CD8-positive, alpha-beta memory T cell (primary cell): ENCODE data around the gene SARNP. TPM values are rescaled to one million over a fixed set of nuclear protein-coding genes. Genes with fewer than 3 reads are reported as not detected.

Experiments used
- CTCF ChIA-PET: fragments of 350-600 bp; sonication (Branson Sonifier 250); formaldehyde crosslinking; loops from one replicate; lab custom pipeline; 2021; ENCODE audit warnings: antibody characterized with exemption; lab: Charles Lee
- POLR2A ChIA-PET: fragments of 350-600 bp; sonication (Branson Sonifier 250); formaldehyde crosslinking; loops from one replicate; lab custom pipeline; 2021; ENCODE audit warnings: antibody characterized with exemption; lab: Charles Lee
- DNase-seq, 5 donors: peaks; one replicate each; pipeline versions ENCODE4 v3.0.0 to v3.0.0-alpha.2; 2020 to 2022; ENCODE audit warnings: mixed read lengths in 1 of 5
- H3K27ac ChIP-seq: one replicate; pipeline ENCODE4 v1.7.0; 2013; ENCODE audit warnings: low read depth, mild to moderate bottlenecking, low read length, moderate library complexity
- H3K27me3 ChIP-seq: 2 replicates; pipeline ENCODE4 v1.7.0; 2013; ENCODE audit warnings: low read length, mild to moderate bottlenecking; ENCODE audit not compliant: insufficient read depth, poor library complexity, severe bottlenecking
- H3K36me3 ChIP-seq: 2 replicates; pipeline ENCODE4 v1.7.0; 2013; ENCODE audit warnings: mild to moderate bottlenecking, low read length, moderate library complexity; ENCODE audit not compliant: insufficient read depth
- H3K4me1 ChIP-seq: 2 replicates; pipeline ENCODE4 v1.7.0; 2013; ENCODE audit warnings: mild to moderate bottlenecking, low read length, moderate library complexity; ENCODE audit not compliant: insufficient read depth
- H3K4me3 ChIP-seq: 2 replicates; pipeline ENCODE4 v1.7.0; 2013; ENCODE audit warnings: mild to moderate bottlenecking, low read length
- H3K9me3 ChIP-seq: 2 replicates; pipeline ENCODE4 v1.7.0; 2013; ENCODE audit warnings: mild to moderate bottlenecking, low read length
- H3K27ac Mint-ChIP-seq, 8 donors: one replicate each; pipeline ENCODE4 v1.8.0; 2020 to 2021; ENCODE audit warnings: mixed read lengths in 8 of 8, mild to moderate bottlenecking in 6 of 8, inconsistent platforms in 3 of 8, moderate library complexity in 3 of 8
- H3K27me3 Mint-ChIP-seq, 2 donors: one replicate each; pipeline ENCODE4 v1.8.0; 2020 to 2021; ENCODE audit warnings: mixed read lengths in 2 of 2, mild to moderate bottlenecking in 1 of 2, moderate library complexity in 1 of 2
- H3K36me3 Mint-ChIP-seq, 3 donors: one replicate each; pipeline ENCODE4 v1.8.0; 2020 to 2021; ENCODE audit warnings: mixed read lengths in 3 of 3, inconsistent platforms in 1 of 3, mild to moderate bottlenecking in 1 of 3
- H3K4me1 Mint-ChIP-seq, 3 donors: one replicate each; pipeline ENCODE4 v1.8.0; 2020 to 2021; ENCODE audit warnings: mixed read lengths in 3 of 3, inconsistent platforms in 1 of 3, mild to moderate bottlenecking in 1 of 3
- H3K4me3 Mint-ChIP-seq, 7 donors: one replicate each; pipeline ENCODE4 v1.8.0; 2020 to 2021; ENCODE audit warnings: mixed read lengths in 7 of 7, mild to moderate bottlenecking in 6 of 7, moderate library complexity in 4 of 7, inconsistent platforms in 2 of 7
- H3K9me3 Mint-ChIP-seq, 5 donors: one replicate each; pipeline ENCODE4 v1.8.0; 2020 to 2022; ENCODE audit warnings: mixed read lengths in 5 of 5, mild to moderate bottlenecking in 3 of 5, moderate library complexity in 2 of 5, inconsistent platforms in 1 of 5
- polyA plus RNA-seq: library from polyadenylated mRNA; unstranded; fragments of 300-500 nt; fragmentation: Illumina TruSeq; gene quantifications from one replicate; pipeline ENCODE4 v1.2.3, GENCODE V29; 2021
- total RNA-seq, 2 experiments: library from RNA; stranded (reverse); gene quantifications; one replicate each; pipeline ENCODE4 v1.2.3, GENCODE V29; 2021

SARNP gene
- total and polyA plus RNA-seq, 3 experiments from 2014 or later, result 89.7 to 109 (median 103) TPM

DNA sequence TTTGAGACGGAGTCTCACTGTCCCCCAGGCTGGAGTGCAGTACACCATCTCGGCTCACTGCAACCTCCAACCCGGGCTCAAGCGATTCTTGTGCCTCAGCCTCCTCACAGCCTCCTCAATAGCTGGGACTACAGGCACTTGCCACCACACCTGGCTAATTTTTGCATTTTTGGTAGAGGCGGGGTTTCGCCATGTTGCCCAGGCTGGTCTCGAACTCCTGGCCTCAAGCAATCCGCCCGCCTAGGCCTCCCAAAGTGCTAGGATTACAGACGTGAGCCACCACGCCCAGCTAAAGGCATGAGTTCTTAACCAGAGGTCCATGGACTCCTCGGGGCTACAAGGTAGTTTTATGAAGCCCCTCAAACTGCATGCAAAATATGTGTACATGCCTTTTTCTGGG lies 2.1 kb downstream of the SARNP start:
- H3K4me3 ChIP-seq, result no peak overlapping the region
- no peak overlapping the region for H3K27ac Mint-ChIP-seq
- no peak for DNase-seq
- no peaks in the 10 kb centered on the region for H3K9me3 ChIP-seq
- H3K36me3 Mint-ChIP-seq, result peaks cover 0 to 56% (median 10%) of the 10 kb centered on the region in 3 donors
- H3K4me3 Mint-ChIP-seq, result peak overlapping the region in 1 of 7 donors; percentile 66
- H3K9me3 Mint-ChIP-seq, result no peaks in the 10 kb centered on the region
- no peaks in the 10 kb centered on the region for H3K27me3 Mint-ChIP-seq
- no peak overlapping the region for H3K27ac ChIP-seq
- peaks cover 16% of the 10 kb centered on the region for H3K36me3 ChIP-seq
- H3K4me1 Mint-ChIP-seq, result peaks cover 42 to 57% (median 49%) of the 10 kb centered on the region in 3 donors
- no peaks in the 10 kb centered on the region for H3K27me3 ChIP-seq
- POLR2A ChIA-PET, result no interaction called here
- CTCF ChIA-PET, result no interaction called here
- H3K4me1 ChIP-seq, result peaks cover 39% of the 10 kb centered on the region

DNA sequence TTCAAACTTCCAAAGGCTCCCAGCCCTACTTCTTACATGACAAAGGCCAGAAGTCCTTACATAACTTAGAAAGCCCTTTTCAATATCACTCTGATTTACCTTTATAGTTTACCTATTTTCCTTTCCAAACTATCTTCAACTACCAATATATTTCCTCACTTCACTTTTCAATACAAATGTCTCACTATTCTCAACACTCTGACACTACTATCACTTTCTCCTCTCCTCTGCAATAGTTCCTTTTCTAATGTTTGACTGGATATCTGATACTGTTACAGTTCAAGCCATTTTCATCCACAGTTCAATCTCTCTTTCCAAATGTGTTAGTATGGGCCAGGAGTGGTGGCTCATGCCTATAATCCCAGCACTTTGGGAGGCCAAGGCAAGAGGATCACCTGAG lies 3.3 kb downstream of the SARNP start:
- H3K4me3 Mint-ChIP-seq, result peak overlapping the region in 2 of 7 donors; percentile 1 to 13
- Histone ChIP-seq H3K9me3 (no peaks in the 10 kb centered on the region), H3K36me3 (peaks cover 5% of the 10 kb centered on the region), H3K27ac (no peak overlapping the region), H3K27me3 (no peaks in the 10 kb centered on the region), H3K4me3 (no peak overlapping the region), H3K4me1 (peaks cover 36% of the 10 kb centered on the region)
- H3K36me3 Mint-ChIP-seq, result peaks cover 0 to 51% (median 7%) of the 10 kb centered on the region in 3 donors
- peak overlapping the region in 5 of 8 donors; percentile 4 to 93 (median 20) for H3K27ac Mint-ChIP-seq
- ChIA-PET POLR2A (no interaction called here), CTCF (interaction anchor here (1.5 kb wide), 1 partner anchor 16 kb away, joined by 3 read pairs; no protein-coding TSS in a partner anchor)
- H3K4me1 Mint-ChIP-seq, result peaks cover 47 to 66% (median 52%) of the 10 kb centered on the region in 3 donors
- H3K27me3 Mint-ChIP-seq, result no peaks in the 10 kb centered on the region
- no peak for DNase-seq
- no peaks in the 10 kb centered on the region for H3K9me3 Mint-ChIP-seq

DNA sequence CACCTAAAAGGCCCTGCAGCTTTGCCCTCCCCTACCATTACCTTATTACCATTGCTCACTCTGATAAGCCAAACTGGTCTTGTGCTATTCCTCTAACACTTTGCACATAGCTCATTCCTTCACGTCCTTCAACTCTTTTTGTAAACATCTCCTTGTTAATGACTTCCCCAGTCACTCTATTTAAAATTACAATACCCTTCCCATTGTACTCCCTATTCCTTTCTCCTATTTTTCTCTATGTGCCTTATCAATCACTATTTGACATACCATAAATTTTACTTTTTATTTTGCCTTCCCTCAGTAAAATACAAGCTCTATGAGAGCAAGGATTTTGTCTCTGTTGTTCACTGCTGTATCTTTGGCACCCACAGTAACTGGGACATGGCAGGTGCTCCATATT lies 5.4 kb downstream of the SARNP start:
- peak overlapping the region in 6 of 8 donors; percentile 1 to 76 (median 27) for H3K27ac Mint-ChIP-seq
- peaks cover 26% of the 10 kb centered on the region for H3K4me1 ChIP-seq
- POLR2A ChIA-PET, result interaction anchor here (1.1 kb wide), 1 partner anchor 17 kb away, joined by 3 read pairs; the partner anchor contains the start of gene DNAJC14

DNA sequence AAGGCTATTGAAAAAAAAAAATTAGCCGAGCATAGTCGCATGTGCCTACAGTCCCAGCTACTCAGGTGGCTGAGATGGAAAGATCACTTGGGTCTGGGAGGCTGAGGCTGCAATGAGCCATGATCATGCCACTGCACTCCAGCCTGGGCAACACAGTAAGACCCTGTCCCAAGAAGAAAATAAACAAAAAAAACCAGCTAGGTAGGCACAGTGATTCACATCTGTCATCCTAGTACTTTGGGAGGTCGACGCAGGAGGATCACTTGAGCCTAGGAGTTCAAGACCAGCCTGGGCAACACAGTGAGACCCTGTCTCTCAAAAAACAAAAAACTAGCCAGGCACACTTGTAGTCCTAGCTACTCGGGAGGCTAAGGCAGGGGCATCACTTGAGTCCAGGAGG lies 8.2 kb downstream of the SARNP start:
- no peak for DNase-seq
- Histone ChIP-seq H3K4me3 (no peak overlapping the region), H3K27me3 (no peaks in the 10 kb centered on the region), H3K27ac (no peak overlapping the region), H3K9me3 (no peaks in the 10 kb centered on the region), H3K36me3 (peaks cover 5% of the 10 kb centered on the region), H3K4me1 (peaks cover 7% of the 10 kb centered on the region)
- Mint-ChIP-seq H3K4me1 (peaks cover 39 to 57% (median 46%) of the 10 kb centered on the region in 3 donors), H3K4me3 (no peak overlapping the region), H3K36me3 (peaks cover 0 to 62% (median 6%) of the 10 kb centered on the region in 3 donors), H3K27me3 (no peaks in the 10 kb centered on the region), H3K9me3 (no peaks in the 10 kb centered on the region), H3K27ac (peak overlapping the region in 1 of 8 donors; percentile 73)
- CTCF ChIA-PET, result interaction anchor here (1.0 kb wide), 1 partner anchor 131 kb away, joined by 5 read pairs; no protein-coding TSS in a partner anchor
- POLR2A ChIA-PET, result interaction anchor here (0.5 kb wide), 1 partner anchor 20 kb away, joined by 3 read pairs; the partner anchor contains the start of gene DNAJC14

More for the DNA sequence above, 5.4 kb downstream of the SARNP start:
- peaks cover 5% of the 10 kb centered on the region for H3K36me3 ChIP-seq
- Mint-ChIP-seq H3K4me1 (peaks cover 46 to 70% (median 49%) of the 10 kb centered on the region in 3 donors), H3K27me3 (no peaks in the 10 kb centered on the region), H3K4me3 (peak overlapping the region in 1 of 7 donors; percentile 23), H3K9me3 (no peaks in the 10 kb centered on the region), H3K36me3 (peaks cover 0 to 62% (median 7%) of the 10 kb centered on the region in 3 donors)
- H3K9me3 ChIP-seq, result no peaks in the 10 kb centered on the region
- no peak for DNase-seq
- H3K4me3 ChIP-seq, result no peak overlapping the region
- no peak overlapping the region for H3K27ac ChIP-seq
- H3K27me3 ChIP-seq, result no peaks in the 10 kb centered on the region
- CTCF ChIA-PET, result interaction anchor here (1.4 to 1.8 kb wide), 2 partner anchors 11 to 13 kb away, joined by 3 to 4 read pairs; no protein-coding TSS in a partner anchor

DNA sequence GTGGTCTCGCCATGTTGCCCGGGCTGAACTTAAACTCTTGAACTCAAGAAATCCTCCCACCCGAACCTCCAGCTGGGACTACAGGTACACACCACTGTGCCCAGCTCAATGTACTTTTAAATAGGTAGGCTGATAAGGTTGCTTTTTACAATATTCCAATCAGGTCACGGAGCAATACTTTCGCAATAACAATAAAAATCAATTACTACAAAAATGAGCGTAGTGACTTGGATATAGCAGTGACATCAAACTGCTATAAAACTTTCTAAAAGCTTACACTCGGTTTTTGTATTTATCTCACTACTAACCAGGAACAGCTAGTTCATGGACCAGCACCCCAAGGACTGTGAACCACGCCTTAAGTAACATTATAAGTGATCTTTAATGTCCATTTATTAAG lies 10.5 kb downstream of the SARNP start:
- H3K27me3 ChIP-seq, result no peaks in the 10 kb centered on the region
- H3K4me3 ChIP-seq, result no peak overlapping the region
- H3K4me1 ChIP-seq, result no peaks in the 10 kb centered on the region
- peaks cover 5% of the 10 kb centered on the region for H3K36me3 ChIP-seq
- POLR2A ChIA-PET, result interaction anchor here (0.5 to 0.6 kb wide), 2 partner anchors 140 to 148 kb away, joined by 3 to 5 read pairs; no protein-coding TSS in a partner anchor
- CTCF ChIA-PET, result interaction anchor here (0.7 kb wide), 1 partner anchor 12 kb away, joined by 3 read pairs; no protein-coding TSS in a partner anchor
- H3K27ac ChIP-seq, result no peak overlapping the region
- Mint-ChIP-seq H3K4me3 (no peak overlapping the region), H3K4me1 (peaks cover 26 to 47% (median 37%) of the 10 kb centered on the region in 3 donors), H3K27ac (peak overlapping the region in 1 of 8 donors; percentile 69), H3K36me3 (peaks cover 0 to 63% (median 5%) of the 10 kb centered on the region in 3 donors), H3K9me3 (no peaks in the 10 kb centered on the region), H3K27me3 (no peaks in the 10 kb centered on the region)
- DNase-seq, result no peak
- H3K9me3 ChIP-seq, result no peaks in the 10 kb centered on the region

GRCh38 chr12:55797550-55797949 lies 20.0 kb downstream of the SARNP start:
- CTCF ChIA-PET, result interaction anchor here (1.1 to 5.3 kb wide), 3 partner anchors 16 to 59 kb away, joined by 3 to 23 read pairs (median 3); no protein-coding TSS in a partner anchor
- Histone ChIP-seq H3K4me3 (no peak overlapping the region), H3K27me3 (no peaks in the 10 kb centered on the region), H3K9me3 (no peaks in the 10 kb centered on the region), H3K27ac (no peak overlapping the region), H3K36me3 (peaks cover 65% of the 10 kb centered on the region), H3K4me1 (no peaks in the 10 kb centered on the region)
- Mint-ChIP-seq H3K4me1 (peaks cover 3 to 15% (median 7%) of the 10 kb centered on the region in 3 donors), H3K27ac (peak overlapping the region in 1 of 8 donors; percentile 2), H3K27me3 (no peaks in the 10 kb centered on the region), H3K9me3 (no peaks in the 10 kb centered on the region), H3K4me3 (no peak overlapping the region), H3K36me3 (peaks cover 8 to 85% (median 12%) of the 10 kb centered on the region in 3 donors)
- no peak for DNase-seq
- POLR2A ChIA-PET, result interaction anchor here (0.7 kb wide), 1 partner anchor 32 kb away, joined by 3 read pairs; no protein-coding TSS in a partner anchor

DNA sequence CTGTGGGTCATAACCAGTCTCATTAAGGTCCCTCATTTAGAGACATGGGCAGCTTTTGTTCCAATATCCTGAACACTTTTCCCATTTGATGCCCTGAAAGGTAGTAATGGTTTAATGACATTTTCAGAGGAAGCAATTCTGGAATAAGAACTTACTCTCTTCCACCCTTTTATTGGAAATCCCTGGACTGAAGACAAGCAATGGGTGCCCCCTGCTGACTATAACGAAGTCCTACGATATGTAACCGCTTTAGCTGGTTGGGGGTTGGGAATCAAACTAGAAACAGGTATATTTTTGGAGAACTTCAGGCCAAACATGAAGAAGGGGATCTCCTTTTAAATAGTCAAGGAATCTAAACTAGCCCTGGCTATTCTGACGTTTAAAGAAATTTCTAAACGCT lies 20.5 kb downstream of the SARNP start:
- peaks cover 8 to 84% (median 12%) of the 10 kb centered on the region in 3 donors for H3K36me3 Mint-ChIP-seq
- Histone ChIP-seq H3K36me3 (peaks cover 65% of the 10 kb centered on the region), H3K4me3 (no peak overlapping the region), H3K4me1 (no peaks in the 10 kb centered on the region), H3K9me3 (no peaks in the 10 kb centered on the region), H3K27me3 (no peaks in the 10 kb centered on the region), H3K27ac (no peak overlapping the region)
- CTCF ChIA-PET, result interaction anchor here (1.1 to 5.3 kb wide), 3 partner anchors 16 to 58 kb away, joined by 3 to 23 read pairs (median 3); no protein-coding TSS in a partner anchor
- POLR2A ChIA-PET, result interaction anchor here (0.7 kb wide), 1 partner anchor 33 kb away, joined by 3 read pairs; no protein-coding TSS in a partner anchor
- no peak for DNase-seq
- peaks cover 3 to 15% (median 7%) of the 10 kb centered on the region in 3 donors for H3K4me1 Mint-ChIP-seq
- no peak overlapping the region for H3K4me3 Mint-ChIP-seq
- H3K27me3 Mint-ChIP-seq, result no peaks in the 10 kb centered on the region
- H3K27ac Mint-ChIP-seq, result peak overlapping the region in 1 of 8 donors; percentile 66
- H3K9me3 Mint-ChIP-seq, result no peaks in the 10 kb centered on the region

- H3K27ac ChIP-seq, result no peak overlapping the region
- Mint-ChIP-seq H3K4me1 (peaks cover 3 to 10% (median 7%) of the 10 kb centered on the region in 3 donors), H3K27ac (peak overlapping the region in 2 of 8 donors; percentile 32 to 45), H3K27me3 (no peaks in the 10 kb centered on the region), H3K36me3 (peaks cover 8 to 83% (median 13%) of the 10 kb centered on the region in 3 donors), H3K9me3 (no peaks in the 10 kb centered on the region), H3K4me3 (no peak overlapping the region)
- peaks cover 55% of the 10 kb centered on the region for H3K36me3 ChIP-seq
- no peaks in the 10 kb centered on the region for H3K27me3 ChIP-seq
- ChIA-PET POLR2A (no interaction called here), CTCF (interaction anchor here (1.5 to 5.3 kb wide), 2 partner anchors 57 to 60 kb away, joined by 4 to 23 read pairs; no protein-coding TSS in a partner anchor)
- no peak for DNase-seq
- H3K9me3 ChIP-seq, result no peaks in the 10 kb centered on the region
- no peak overlapping the region for H3K4me3 ChIP-seq
- no peaks in the 10 kb centered on the region for H3K4me1 ChIP-seq
These were observed 21.6 kb downstream of the SARNP start for GRCh38 chr12:55795950-55796349.
